AG04450 (cell line): Measurements from ENCODE around the gene PRSS27. TPM values are rescaled to one million over a fixed set of nuclear protein-coding genes. Genes with fewer than 3 reads are reported as not detected.

Experiments used
- CTCF ChIA-PET: fragments of 300-600, 350-600 bp; formaldehyde crosslinking; extraction: SDS; loops from one replicate; lab custom pipeline; 2022; ENCODE audit warnings: antibody characterized with exemption, inconsistent platforms; lab: Charles Lee
- POLR2A ChIA-PET: fragments of 350-600 bp; formaldehyde crosslinking; extraction: SDS; loops from one replicate; lab custom pipeline; 2021; ENCODE audit warnings: antibody characterized with exemption, inconsistent platforms; lab: Yijun Ruan, JAX
- DNase-seq: peaks from one replicate; pipeline ENCODE4 v3.0.0-alpha.2; 2011; ENCODE audit warnings: low read depth, low spot score
- H3K27ac ChIP-seq: one replicate; pipeline ENCODE4 v1.5.1; 2012; ENCODE audit warnings: low read depth, low read length, control low read depth
- H3K27me3 ChIP-seq: one replicate; pipeline ENCODE4 v1.6.0; 2012; ENCODE audit warnings: low read length; ENCODE audit not compliant: control insufficient read depth, insufficient read depth
- H3K4me3 ChIP-seq: 2 replicates; pipeline ENCODE4 v1.5.1; 2011; ENCODE audit warnings: mild to moderate bottlenecking, low read depth, low read length, control low read depth
- H3K9me3 ChIP-seq: 2 replicates; pipeline ENCODE4 v1.5.1; 2012; ENCODE audit warnings: low read length; ENCODE audit not compliant: control insufficient read depth, insufficient read depth
- polyA minus RNA-seq: library from RNA; depleted of rRNA, polyadenylated mRNA; stranded (reverse); fragments of >200 nt; gene quantifications from 2 replicates; pipeline ENCODE4 v1.2.3, GENCODE V29; 2011; rRNA and poly(A)+ RNA removed
- polyA plus RNA-seq: library from polyadenylated mRNA; depleted of rRNA; stranded (reverse); fragments of >200 nt; gene quantifications from 2 replicates; pipeline ENCODE4 v1.2.3, GENCODE V29; 2011; rRNA removed
- TF ChIP-seq, protein P1 (sequence below): IDR thresholded peaks from 2 replicates; pipeline ENCODE4 v1.5.1; 2011; ENCODE audit warnings: low read depth, low read length, control low read depth, inconsistent platforms

Gene PRSS27
- polyA plus RNA-seq (0.32 and 0.46 TPM in 2 replicates), polyA minus RNA-seq (0.04 and 0.23 TPM in 2 replicates)

DNA sequence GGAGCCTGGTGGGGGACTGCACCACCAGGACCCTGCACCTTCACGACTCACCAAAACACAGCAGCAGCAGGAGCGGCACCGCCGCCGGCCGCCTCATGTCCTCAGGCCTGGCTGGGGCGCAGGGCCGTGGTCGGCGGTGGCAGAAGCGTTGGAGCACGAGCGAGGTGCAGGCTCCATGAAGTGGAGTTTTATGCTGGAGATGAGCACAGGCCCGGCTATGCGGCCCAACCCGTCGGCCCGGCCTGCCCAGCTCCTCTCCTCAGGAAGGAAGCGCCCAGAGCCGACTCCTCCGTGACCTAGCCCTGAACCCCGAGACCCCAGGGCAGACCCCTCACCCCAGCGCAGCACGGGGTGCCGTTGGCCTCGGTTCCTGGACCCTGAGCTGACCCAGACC, at the start of gene PRSS27:
TSS of gene PRSS27 (minus strand) at position 161 of the 394 bp plus-strand sequence. CDS start at position 97, 64 bp downstream.
- no peak within 1 kb of the TSS for H3K27ac ChIP-seq
- POLR2A ChIA-PET: no interaction called here
- H3K27me3 ChIP-seq: peaks cover 4% of the 10 kb centered on the region
- CTCF ChIA-PET: interaction anchor here (0.6 kb wide), 1 partner anchor 338 kb away, joined by 4 read pairs; no protein-coding TSS in a partner anchor
- H3K9me3 ChIP-seq: no peaks in the 10 kb centered on the region; the same call in 1 of the 2 replicates
- H3K4me3 ChIP-seq: peak within 1 kb of the TSS; percentile 61
- no peak for DNase-seq
- TF ChIP-seq, protein P1, sequence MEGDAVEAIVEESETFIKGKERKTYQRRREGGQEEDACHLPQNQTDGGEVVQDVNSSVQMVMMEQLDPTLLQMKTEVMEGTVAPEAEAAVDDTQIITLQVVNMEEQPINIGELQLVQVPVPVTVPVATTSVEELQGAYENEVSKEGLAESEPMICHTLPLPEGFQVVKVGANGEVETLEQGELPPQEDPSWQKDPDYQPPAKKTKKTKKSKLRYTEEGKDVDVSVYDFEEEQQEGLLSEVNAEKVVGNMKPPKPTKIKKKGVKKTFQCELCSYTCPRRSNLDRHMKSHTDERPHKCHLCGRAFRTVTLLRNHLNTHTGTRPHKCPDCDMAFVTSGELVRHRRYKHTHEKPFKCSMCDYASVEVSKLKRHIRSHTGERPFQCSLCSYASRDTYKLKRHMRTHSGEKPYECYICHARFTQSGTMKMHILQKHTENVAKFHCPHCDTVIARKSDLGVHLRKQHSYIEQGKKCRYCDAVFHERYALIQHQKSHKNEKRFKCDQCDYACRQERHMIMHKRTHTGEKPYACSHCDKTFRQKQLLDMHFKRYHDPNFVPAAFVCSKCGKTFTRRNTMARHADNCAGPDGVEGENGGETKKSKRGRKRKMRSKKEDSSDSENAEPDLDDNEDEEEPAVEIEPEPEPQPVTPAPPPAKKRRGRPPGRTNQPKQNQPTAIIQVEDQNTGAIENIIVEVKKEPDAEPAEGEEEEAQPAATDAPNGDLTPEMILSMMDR: no peak

DNA sequence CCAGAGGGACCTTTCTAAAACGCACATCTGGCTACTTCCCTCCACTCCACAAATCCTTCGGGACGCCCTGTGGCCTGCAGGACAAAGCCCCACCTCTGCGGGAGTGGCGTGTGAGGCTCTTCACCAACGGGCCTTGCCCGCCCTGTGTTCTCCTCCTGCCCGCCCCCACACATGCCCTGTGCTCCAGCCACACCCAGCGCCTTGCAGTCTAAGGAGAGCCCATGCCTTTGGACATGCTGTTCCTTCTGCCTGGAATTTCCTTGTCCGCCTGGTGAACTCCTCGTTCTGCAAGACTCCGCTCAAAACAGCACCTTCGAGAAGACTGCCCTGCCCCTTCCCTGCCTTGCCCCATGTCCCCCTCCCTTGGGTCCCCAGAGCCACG, 49.6 kb upstream of the PRSS27 start:
- TF ChIP-seq, protein P1: no peak
- H3K4me3 ChIP-seq: no peak overlapping the region
- POLR2A ChIA-PET: no interaction called here
- no peak for DNase-seq
- no peaks in the 10 kb centered on the region for H3K27me3 ChIP-seq
- H3K9me3 ChIP-seq: peaks cover 19% of the 10 kb centered on the region
- CTCF ChIA-PET: no interaction called here
- no peak overlapping the region for H3K27ac ChIP-seq

DNA sequence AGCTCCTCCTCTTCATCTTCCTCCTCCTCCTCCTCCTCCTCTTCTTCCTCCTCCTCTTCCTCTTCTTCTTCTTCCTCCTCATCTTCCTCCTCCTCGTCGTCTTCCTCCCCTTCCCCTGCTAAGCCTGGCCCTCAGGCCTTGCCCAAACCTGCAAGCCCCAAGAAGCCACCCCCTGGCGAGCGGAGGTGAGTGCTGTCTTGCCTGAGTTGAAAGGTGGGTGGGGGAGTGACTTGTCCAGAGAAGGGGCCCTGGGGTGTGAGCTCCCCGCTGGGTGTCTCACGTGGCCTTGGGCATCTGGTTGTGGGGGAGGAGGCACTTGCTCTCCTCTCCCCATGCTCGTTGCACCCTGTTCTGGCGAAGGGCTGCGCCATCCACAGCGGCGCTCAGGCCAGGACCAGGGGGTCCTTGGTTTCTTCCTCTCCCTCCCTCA, 49.1 kb upstream of the PRSS27 start:
- DNase-seq: no peak
- TF ChIP-seq, protein P1: no peak
- POLR2A ChIA-PET: interaction anchor here (0.8 kb wide), 1 partner anchor 99 kb away, joined by 4 read pairs; no protein-coding TSS in a partner anchor
- CTCF ChIA-PET: no interaction called here
- H3K9me3 ChIP-seq: peaks cover 20% of the 10 kb centered on the region
- H3K4me3 ChIP-seq: no peak overlapping the region
- no peak overlapping the region for H3K27ac ChIP-seq
- no peaks in the 10 kb centered on the region for H3K27me3 ChIP-seq

DNA sequence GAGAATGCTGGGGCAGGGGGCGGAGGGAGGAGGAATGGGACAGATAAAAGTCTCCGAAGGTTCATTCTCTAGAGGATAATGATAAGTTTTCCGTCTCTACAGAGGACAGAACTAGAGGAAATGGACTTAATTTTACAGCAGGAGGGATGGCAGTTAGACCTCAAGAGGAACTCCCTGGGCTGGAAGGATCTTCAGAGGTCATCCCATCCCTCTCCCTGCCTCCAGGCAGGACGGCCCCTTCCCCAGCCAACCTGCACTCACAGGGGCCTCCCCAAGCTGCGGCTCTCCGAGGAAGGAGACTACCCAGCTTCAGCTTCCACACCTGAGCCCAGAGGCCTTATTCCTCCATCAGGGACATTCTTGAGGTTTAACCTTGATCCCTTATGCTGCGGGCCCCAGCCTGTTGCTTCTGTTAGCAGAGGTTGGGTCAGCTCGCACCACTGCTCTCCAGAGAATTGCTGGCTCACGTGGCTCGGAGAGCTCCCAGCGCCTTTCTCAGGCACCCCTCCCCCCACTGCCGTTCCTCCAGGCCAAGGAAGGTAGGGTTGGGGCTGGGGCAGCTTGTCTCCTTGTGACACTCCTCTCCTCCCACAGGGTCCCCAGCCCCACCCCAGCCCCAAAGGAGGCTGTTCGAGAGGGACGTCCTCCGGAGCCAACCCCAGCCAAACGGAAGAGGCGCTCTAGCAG, 48.5 kb upstream of the PRSS27 start:
- ChIA-PET POLR2A (interaction anchor here (0.8 kb wide), 1 partner anchor 100 kb away, joined by 4 read pairs; no protein-coding TSS in a partner anchor), CTCF (no interaction called here)
- TF ChIP-seq, protein P1: no peak
- Histone ChIP-seq H3K9me3 (peaks cover 24% of the 10 kb centered on the region), H3K27ac (no peak overlapping the region), H3K27me3 (no peaks in the 10 kb centered on the region), H3K4me3 (no peak overlapping the region)
- DNase-seq: no peak

DNA sequence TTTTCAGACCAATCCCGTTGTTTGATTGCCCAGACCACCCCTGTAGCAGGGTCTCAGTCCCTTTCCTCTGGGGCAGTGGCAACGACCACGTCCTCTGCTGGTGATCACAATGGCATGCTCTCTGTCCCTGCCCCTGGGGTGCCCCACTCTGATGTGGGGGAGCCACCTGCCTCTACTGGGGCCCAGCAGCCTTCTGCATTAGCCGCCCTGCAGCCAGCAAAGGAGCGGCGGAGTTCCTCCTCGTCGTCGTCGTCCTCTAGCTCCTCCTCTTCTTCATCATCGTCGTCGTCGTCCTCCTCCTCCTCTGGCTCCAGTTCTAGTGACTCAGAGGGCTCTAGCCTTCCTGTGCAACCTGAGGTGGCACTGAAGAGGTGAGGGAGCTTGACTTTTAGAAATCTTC, 47.9 kb upstream of the PRSS27 start:
- POLR2A ChIA-PET: interaction anchor here (0.6 to 1.6 kb wide), 2 partner anchors 15 to 21 kb away, joined by 3 to 5 read pairs; partner anchors contain the start of gene SRRM2
- DNase-seq: no peak

More for the DNA sequence above, 47.9 kb upstream of the PRSS27 start:
- H3K4me3 ChIP-seq: no peak overlapping the region
- CTCF ChIA-PET: no interaction called here
- TF ChIP-seq, protein P1: no peak
- peaks cover 25% of the 10 kb centered on the region for H3K9me3 ChIP-seq
- H3K27me3 ChIP-seq: no peaks in the 10 kb centered on the region
- no peak overlapping the region for H3K27ac ChIP-seq
